ENCODE data around the gene AHRR.
"Not testable (repeated sequence)": the region's sequence is repeated elsewhere in the genome, so short reads cannot be mapped to it uniquely, and the experiment has no call there.

AHRR gene

DNA sequence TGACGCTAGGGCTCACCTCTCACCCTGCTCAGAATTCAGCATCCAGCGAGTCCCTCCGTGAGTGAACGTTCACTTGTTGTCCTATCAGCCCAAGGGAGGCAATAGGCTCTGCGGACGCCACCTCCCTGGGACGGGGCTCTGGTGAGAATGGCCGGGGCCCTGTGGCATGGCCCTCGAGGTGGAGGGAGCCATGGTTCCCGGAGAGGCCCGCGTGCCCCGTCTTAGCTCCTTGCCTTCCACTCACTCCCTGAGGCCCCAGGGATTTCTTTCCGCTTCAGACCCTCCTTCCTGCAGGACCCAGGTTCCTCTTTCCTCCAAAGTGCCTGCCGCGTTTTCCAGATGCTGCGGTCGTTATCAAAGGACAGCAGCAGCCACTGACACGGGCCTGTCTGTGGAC is 142.9 kb downstream of the AHRR start:
- DNase-seq, result no peak

DNA sequence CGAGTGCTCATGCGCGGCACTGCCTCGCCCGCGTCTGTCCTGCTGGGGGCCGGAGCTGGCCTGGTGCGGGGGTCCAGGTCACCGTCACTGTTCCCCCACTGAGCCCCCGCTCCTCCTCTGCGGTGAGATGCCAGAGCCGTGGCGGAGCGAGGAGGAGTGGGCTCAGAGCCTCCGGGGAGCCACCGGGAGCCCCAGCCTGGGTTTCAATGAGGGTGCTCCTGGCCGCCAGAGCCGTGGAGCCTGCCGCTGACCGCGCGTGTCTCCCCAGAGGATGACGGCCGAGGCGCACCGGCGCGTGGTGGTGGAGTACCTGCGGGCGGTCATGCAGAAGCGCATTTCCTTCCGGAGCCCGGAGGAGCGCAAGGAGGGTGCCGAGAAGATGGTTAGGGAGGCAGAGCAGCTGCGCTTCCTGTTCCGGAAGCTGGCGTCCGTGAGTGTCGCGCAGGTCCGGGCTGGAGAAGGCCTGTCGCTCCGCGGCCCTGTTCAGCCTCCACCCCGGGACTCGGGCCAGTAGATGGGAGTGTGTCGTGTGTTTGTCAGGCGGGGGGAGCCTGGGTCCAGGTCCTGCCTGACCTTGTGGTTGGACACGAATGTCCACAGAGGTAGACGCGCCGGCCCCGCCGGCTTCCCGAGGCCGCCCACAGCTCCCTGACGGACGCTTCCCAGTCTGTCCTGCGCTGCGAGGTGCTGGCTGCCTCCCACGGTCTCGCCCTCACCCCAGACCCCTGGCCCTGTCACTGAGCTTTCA is 143.5 kb downstream of the AHRR start:
- no peak for DNase-seq

DNA sequence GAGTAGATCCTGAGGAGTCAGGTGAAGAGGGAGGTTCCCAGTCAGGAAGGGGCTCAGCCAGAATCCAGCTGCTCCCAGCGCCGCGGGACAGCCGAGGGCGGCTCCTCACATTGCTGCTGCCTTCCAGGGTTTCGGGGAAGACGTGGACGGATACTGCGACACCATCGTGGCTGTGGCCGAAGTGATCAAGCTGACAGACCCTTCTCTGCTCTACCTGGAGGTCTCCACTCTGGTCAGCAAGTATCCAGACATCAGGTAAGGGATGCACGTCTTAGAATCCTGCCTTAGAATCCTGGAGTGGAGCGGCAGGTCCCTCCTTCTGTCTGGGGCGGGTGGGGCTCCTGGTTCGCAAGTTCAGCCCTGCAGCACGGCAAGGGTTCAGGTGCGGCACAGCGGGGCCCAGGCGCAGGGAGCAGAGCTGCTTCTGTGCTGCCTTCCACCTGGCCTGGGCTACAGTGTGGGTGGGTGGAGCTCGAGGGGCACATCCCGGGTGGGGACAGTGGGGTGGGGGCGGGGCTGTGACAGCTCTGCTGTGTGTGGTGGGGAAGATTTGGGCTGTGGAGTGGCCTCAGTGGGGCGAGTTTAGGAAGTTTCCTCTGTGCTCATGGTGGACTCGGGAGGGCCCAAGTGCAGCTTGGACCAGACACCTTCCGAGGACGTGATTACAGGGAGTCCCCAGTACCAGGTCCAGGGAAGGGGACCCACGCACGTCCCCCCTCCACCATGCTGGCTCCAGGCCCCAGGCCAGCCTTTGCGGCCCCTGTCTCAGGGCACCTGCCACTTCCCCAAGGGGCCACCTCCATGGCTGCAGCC is 144.3 kb downstream of the AHRR start:
- no peak for DNase-seq

DNA sequence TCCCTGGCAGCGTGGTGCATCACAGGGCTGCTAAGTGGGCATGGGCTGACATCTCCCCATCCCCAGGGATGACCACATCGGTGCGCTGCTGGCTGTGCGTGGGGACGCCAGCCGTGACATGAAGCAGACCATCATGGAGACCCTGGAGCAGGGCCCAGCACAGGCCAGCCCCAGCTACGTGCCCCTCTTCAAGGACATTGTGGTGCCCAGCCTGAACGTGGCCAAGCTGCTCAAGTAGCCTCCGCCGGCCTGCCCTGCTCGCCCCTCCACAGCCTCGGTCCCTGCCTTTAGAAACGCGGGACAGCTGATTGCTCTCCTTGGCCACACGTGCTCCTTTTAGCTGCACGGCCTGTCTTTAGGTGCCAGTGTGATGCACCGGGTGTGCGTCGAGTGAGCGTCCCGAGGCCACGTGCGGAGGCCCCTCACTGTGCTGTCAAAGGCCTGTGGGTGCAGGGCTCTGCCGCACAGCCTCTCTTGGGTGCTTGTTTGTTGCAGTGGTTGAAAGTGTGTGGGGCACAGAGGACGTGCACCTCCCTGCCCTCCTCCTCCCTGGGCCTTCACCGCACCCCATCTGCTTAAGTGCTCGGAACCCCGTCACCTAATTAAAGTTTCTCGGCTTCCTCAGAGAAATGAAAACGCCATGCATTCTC is 145.3 kb downstream of the AHRR start:
- DNase-seq, result no peak

DNA sequence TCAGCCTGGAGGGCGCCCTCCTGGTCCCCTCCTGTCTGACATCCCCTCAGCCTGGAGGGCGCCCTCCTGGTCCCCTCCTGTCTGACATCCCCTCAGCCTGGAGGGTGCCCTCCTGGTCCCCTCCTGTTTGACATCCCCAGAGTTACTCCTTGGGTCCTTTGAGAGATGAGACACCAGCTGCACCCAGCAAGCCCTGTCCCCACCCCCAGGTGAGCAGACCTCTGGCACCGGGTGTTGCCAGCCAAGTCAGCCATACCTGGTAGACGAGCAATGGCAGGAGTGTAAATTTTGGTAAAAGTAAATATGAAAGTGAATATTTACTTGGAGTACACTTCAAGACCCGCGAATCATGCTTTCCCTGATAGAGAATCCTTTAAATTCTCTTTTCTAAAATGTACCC is 146.9 kb downstream of the AHRR start:
- no peak for DNase-seq

DNA sequence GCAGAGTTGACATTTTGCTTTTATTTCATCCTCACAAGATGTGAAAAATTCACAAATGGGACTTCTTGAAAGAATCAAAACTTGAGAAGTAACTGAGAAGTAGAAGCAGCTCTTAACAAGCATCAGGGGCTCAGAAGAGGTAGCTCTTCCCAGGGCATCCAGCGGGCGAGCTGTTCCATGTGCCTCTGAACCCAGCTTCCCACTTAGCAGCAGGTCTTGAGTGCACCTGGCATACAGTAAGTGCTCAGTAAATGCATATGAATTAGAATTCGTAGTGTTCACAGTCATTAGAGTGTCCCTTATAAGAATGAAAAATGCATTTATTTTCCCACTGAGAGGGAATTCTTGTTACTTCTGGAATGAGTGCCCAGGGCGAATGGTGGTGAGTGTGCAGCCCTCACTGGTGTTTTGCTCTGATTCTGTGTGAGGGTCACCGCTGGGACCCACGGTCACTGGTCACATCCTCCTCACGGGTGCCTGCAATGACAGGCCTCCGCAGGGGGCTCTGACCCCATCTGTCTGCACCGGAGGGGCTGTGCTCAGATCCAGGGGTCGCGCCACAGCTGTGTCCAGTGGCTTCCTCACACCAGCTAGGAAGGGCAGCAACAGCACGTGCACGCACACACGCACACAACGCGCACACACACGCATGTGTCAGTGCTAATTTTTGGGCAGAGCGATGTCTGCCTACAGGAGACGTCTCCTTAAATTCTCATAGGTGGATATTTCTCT is 148.4 kb downstream of the AHRR start:
- no peak for DNase-seq

DNA sequence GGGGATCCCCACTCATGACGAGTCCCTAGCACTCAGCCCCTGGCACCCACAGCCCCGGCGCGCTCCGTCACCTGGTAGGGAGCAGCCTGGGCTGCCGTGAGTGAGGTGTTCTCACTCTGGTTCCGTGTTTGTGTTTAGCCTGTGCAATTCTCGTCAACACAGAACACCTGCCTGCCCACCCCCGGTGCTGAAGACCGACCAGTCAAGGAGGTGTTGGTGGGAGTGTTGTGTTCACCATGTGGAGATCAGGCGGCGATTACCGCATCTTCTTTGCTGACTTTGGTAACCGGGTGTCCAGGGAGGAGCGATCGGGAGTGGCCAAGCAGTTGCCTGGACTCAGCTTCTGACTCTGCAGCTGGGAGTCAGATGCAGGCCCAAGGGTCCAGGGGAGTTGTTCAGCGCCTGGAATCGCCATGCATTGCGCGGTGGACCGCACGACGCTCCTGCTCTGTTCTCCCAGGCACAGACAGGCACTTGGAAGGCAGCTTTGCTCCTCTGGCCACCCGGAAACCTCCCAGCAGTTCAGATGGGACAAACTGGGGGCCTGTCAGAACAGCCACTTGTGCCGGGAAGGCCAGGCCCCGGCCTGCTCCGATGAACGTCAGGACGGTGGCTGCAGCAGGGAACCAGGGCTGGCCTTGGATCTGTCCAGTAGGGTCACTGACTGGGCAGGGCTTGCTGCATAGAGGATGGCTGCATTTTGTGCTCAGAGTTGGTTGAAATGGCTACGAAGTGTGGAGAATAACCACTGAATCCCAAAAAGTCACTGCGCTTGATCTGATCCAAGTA is 149.6 kb downstream of the AHRR start:
- no peak for DNase-seq

DNA sequence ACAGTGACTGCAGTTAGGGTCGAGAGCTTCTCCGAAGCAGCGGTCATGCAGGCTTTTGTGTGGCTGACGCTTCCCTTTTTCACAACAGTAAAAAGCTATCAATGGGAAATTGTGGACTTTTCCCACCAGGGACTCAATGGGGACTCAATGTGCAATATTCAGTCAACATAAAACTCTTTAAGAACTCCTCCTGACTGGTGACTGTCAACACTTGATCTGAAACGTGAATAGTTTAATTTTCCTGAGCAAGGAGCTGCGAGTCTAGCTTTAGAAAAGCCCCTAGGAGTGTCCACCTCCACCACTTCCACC is 150.2 kb downstream of the AHRR start:
- no peak for DNase-seq

DNA sequence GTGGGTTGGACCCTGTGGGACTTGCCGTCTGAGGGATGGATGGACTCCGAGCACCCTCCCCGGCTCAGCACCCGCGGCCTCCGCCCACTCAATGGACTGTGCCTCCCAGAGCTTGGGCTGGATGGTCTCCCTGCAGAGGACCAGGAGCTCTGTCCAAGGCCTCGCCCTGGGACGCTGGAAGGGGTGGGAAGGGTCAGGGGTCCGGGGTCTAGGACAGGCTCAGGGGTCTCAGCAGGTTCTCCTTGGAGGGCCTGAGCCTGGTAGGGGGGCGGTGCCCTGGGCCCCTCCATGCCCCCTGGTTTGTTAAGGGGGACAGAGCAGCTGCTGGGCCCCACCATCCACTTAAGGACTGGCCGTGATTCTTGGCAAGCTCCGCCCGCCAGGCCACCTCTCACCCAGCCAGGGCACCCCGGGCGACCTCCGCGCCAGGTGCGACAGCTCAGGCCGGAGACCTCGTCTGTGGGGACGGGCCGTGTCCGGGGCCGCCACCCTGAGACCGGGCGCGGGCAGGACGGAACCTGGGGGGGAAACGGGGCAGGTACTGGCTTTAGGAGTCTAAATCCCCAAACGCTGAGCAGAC is 150.7 kb downstream of the AHRR start:
- no peak for DNase-seq

DNA sequence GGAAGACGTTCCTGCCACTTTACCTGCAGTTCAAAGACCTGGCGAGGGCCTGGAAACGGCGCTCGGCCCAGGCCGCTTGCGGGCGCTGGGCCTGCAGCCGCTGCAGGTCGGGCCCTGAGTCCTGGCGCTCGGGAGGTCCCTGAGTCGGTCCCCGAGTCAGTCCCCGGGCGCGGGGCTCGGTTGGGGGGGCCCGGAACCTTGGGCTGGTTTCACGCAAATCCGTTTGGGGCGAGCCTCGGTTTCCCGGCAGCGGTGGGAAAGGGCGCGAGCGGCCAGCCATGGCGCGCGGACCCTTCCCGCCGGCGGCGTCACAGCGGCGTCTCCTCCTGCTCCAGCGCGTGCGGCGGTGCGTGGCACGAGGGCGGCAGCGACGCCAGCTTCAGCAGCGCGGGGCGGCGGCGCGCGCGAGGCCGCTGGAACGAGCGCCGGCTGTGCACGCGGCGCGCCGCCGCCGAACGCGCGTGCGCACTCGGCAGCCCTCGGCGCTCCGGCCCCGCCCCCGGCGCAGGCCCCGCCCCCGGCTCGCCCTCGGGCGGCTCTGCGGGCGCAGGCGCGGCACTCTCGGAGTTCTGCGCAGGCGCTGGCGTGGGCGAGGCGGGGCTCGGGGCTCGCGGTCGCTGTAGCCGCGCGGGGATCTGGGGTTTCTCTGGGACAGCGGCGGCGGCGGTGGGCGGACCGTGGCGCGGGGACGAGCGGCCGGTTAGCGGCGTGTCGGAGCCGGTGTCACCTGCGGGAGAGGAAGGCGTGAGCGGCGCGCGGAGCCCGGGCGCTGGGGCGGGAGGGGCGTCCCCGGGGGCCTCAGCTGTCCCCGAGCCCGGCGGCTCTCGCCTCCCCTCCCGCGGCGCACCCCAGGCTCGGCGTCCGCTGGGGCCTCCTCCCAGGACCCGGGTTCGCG is 151.4 kb downstream of the AHRR start:
- peak; percentile 84 for DNase-seq

DNA sequence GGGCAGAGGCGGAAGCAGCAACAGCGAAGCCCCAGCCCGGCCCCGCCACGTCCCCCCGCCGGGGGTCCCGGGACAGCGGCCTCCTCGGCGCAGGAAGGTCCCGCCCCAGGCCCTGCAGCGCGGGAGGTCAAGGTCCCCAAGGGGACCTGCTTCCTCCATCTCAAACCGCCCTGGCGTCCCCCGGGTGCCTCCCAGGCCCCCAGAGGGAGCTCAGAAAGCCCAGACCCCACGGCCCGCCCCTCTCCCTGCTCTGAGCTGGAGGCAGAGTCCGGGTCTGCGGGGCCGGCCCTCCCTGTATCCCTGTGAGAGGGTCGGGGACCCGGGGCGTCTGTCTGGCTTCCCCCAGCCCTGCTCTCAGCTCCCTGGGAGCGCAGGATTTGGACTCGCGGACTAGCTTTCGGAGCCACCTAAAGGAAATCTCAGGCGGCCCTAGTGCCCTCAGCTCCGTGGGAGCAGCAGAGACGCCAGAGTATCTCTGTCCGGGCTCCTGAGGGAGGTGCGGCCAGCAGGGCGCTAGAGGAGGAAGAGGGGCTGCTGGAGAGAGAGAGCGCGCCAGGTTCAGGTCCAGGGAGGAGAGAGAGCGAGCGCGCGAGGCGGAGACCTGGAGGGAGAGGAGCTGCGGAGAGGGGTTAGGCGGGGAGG is 152.2 kb downstream of the AHRR start:
- no peak for DNase-seq

DNA sequence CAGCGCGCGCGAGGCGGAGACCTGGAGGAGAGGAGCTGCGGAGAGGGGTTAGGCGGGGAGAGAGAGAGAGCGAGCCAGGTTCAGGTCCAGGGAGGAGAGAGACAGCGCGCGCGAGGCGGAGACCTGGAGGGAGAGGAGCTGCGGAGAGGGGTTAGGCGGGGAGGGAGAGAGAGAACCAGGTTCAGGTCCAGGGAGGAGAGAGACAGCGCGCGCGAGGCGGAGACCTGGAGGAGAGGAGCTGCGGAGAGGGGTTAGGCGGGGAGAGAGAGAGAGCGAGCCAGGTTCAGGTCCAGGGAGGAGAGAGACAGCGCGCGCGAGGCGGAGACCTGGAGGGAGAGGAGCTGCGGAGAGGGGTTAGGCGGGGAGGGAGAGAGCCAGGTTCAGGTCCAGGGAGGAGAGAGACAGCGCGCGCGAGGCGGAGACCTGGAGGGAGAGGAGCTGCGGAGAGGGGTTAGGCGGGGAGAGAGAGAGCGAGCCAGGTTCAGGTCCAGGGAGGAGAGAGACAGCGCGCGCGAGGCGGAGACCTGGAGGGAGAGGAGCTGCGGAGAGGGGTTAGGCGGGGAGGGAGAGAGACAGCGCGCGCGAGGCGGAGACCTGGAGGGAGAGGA is 152.8 kb downstream of the AHRR start:
- DNase-seq, result not testable (repeated sequence)

DNA sequence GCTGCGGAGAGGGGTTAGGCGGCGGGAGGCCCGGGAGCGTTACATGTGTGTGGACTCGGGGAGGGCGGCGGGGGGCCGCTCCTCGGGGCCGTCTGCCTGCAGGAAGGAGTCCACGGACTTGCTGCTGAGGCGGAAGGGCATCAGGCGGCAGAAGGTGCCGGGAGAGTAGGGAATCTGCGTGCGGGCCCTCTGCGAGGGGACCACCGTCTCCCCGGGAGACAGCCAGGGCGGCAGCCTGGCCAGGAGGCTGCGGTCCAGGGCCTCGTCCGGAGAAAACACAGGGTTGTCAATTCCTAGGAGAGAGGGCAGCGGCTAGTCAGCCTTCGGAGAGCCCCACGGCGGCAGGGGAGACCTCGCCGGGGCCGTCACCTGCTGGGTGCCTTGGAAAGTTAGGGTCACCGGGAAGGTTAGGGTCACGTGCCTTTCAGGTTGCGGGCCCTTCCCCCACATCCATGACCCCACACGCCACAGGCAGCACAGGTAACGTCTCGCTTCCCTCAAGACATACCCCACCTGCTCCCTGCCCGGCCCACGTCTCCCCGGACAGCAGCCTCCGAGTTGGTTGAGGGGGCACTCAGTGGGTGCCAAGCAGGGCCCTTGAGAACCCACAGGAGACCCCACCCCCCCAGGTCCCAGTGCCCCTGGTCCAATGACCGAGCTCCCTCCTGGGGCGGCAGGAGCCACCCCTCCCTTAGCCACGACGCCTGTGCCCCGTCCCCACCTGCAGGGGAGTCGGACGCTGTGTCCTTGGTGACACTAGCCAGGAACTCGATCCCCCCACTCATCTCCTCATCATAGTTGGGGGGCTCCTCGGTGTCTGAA is 153.5 kb downstream of the AHRR start:
- no peak for DNase-seq

DNA sequence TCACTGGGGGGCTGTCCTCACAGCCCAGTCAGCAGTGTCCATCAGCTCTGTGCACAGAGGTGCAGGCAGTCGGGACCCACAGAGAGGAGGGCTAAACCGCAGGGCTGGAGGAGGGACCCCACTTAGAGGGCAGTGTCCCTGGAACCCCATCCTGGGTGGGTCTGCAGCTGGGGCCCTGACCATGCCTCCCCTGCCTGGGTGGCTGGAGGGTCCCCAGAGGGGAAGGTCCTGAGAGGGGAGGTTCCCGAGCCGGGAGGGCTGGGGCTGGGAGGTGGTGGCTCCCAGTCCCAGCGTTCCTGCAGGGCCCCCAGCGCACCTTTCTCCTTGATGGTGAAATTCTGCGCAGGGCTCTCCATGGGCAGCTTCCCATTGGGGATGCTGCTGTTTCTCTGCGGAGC is 154.2 kb downstream of the AHRR start:
- no peak for DNase-seq

DNA sequence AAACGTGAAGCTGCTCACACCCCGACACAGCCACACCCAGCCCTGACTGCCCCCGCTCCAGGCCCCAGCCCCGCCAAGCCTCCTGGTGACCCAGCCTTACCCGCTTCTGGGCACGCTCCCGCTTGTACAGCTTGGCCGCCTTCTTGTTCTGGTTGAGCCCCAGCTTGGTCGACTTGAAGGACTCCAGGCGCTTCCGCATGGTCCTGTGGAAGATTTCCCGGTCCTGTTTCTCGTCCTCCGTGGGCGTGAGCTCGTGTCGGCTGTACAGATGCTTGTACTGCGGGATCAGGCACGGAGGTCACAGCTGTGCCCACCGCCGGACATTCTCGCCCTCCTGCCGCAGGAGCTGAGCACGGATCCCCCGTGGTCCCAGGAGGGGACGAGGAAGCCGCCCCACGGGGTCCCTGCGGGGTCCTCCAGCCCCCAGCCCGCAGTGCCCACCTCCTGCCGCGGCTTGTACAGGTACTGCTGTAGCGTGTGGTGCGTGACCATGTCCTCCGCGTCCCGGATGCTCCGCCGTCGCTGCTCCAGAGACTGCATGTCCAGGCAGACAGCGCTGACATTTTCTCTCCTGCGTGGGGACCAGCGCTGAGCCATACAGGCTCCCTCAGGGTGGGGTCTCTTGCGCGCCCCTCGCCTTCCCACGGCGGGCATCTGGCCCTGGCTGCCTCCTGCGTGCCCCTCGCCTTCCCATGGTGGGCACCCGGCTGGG is 154.7 kb downstream of the AHRR start:
- DNase-seq, result no peak

DNA sequence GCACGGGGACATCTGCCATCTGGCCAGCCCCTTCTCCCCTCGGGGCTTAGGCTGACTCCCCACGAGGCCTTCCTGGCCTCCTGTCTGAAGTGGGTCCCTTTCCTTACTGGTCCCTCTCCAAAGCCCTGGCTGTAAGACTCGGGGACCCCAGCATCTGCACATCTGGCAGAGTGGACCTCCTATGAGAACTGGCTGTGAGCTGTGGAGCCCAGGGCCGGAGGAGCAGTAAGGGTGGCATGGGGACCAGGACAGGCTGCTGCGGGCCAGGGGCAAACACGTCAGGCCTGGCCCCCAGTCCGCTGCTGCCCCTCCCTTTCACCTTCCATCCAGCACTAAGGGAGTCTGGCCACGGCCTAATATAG is 155.3 kb downstream of the AHRR start:
- no peak for DNase-seq

DNA sequence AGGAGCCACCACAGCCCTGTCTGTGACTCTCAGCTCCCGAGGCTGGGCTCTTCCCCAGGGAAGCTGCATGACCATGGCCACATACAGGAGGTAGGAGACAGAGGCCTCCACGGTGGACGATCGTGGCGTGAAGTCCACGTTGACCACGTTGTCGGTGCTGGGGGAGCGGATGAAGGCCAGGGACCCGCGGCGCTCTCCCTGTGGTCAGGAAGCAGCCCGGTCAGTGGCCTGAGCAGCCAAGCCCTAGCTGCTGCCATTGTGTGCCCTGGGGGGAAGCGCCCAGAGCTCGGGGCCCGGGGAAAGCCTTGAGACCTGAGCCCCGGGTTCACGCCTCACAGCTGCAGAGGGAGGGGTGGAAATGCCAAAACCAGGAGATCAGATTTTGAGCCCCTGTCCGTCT is 155.7 kb downstream of the AHRR start:
- DNase-seq, result no peak

DNA sequence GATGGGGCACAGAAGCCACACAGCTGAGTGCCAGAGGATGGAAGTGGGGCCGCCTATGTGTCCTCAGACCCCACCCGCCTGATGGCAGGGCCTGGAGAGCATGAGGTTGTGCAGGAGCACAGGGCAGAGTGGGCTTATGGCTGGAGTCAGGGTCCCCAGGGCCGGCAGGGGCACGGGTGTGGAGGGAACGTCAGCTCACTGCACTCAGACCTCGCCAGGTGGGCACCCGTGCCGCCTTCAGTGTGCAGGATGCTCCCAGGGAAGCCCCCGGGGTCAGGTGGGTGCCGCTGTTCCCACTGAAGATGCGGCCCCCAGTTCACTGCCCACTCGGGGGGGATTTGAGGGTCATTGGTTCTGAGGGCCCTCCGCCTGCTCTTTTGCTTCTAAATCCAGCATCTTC is 156.4 kb downstream of the AHRR start:
- DNase-seq, result no peak
